ENCODE data around the gene ZNF593. TPM values are rescaled to one million over a fixed set of nuclear protein-coding genes. Genes with fewer than 3 reads are reported as not detected.

Gene ZNF593
- 10 to 100 TPM; 33.3 to 52.3 (median 36.1) TPM for polyA plus RNA-seq (ENCODE audit: low read depth in 6 of 6)

GRCh38 chr1:26169669-26170471 lies at the start of gene ZNF593:
Gene ZNF593, plus strand, starts transcription at chr1:26169908. Its CDS starts 76 bp downstream, at chr1:26169984.
- Mint-ChIP-seq H3K27me3 (peaks cover 0 to 5% (median 0%) of the 10 kb centered on the region in 3 donors), H3K27ac (peak within 1 kb of the TSS; percentile 66 to 97 (median 96)), H3K4me1 (peaks cover 7 to 25% (median 14%) of the 10 kb centered on the region in 3 donors), H3K36me3 (no peaks in the 10 kb centered on the region), H3K4me3 (peak within 1 kb of the TSS; percentile 89 to 95 (median 91)), H3K9me3 (no peaks in the 10 kb centered on the region)
- peak; percentile 87 for DNase-seq
- ATAC-seq (ENCODE audit: low read depth in 2 of 2): peak; percentile 93

- ATAC-seq (ENCODE audit: low read depth in 2 of 2) (no peak), DNase-seq (no peak)
- Mint-ChIP-seq H3K27ac (no peak overlapping the region), H3K27me3 (no peaks in the 10 kb centered on the region), H3K36me3 (no peaks in the 10 kb centered on the region), H3K4me1 (peaks cover 16 to 32% (median 28%) of the 10 kb centered on the region in 3 donors), H3K9me3 (no peaks in the 10 kb centered on the region), H3K4me3 (no peak overlapping the region)
Measured at GRCh38 chr1:26121854-26122773, 47.6 kb upstream of the ZNF593 start.

GRCh38 chr1:26122988-26123973 lies 46.4 kb upstream of the ZNF593 start:
- H3K4me3 Mint-ChIP-seq: no peak overlapping the region
- no peaks in the 10 kb centered on the region for H3K27me3 Mint-ChIP-seq
- DNase-seq (no peak), ATAC-seq (ENCODE audit: low read depth in 2 of 2) (no peak)
- peak overlapping the region in 1 of 6 donors; percentile 63 for H3K27ac Mint-ChIP-seq
- H3K36me3 Mint-ChIP-seq: no peaks in the 10 kb centered on the region
- no peaks in the 10 kb centered on the region for H3K9me3 Mint-ChIP-seq
- H3K4me1 Mint-ChIP-seq: peaks cover 24 to 40% (median 30%) of the 10 kb centered on the region in 3 donors

- DNase-seq (no peak), ATAC-seq (ENCODE audit: low read depth in 2 of 2) (no peak)
- Mint-ChIP-seq H3K9me3 (no peaks in the 10 kb centered on the region), H3K36me3 (no peaks in the 10 kb centered on the region), H3K4me1 (peaks cover 22 to 33% (median 23%) of the 10 kb centered on the region in 3 donors), H3K27ac (no peak overlapping the region), H3K4me3 (no peak overlapping the region), H3K27me3 (no peaks in the 10 kb centered on the region)
Measured at GRCh38 chr1:26124418-26125331, 45.0 kb upstream of the ZNF593 start.

GRCh38 chr1:26125382-26125781 lies 44.3 kb upstream of the ZNF593 start:
- no peak for DNase-seq
- Mint-ChIP-seq H3K27me3 (no peaks in the 10 kb centered on the region), H3K4me1 (peaks cover 15 to 26% (median 18%) of the 10 kb centered on the region in 3 donors), H3K27ac (no peak overlapping the region), H3K9me3 (no peaks in the 10 kb centered on the region), H3K36me3 (no peaks in the 10 kb centered on the region), H3K4me3 (no peak overlapping the region)
- no peak for ATAC-seq (ENCODE audit: low read depth in 2 of 2)

- Mint-ChIP-seq H3K4me1 (peaks cover 14 to 25% (median 18%) of the 10 kb centered on the region in 3 donors), H3K27ac (peak overlapping the region in 3 of 6 donors; percentile 33 to 41 (median 33)), H3K36me3 (no peaks in the 10 kb centered on the region), H3K4me3 (peak overlapping the region in 1 of 8 donors; percentile 15), H3K9me3 (no peaks in the 10 kb centered on the region), H3K27me3 (no peaks in the 10 kb centered on the region)
- DNase-seq (no peak), ATAC-seq (ENCODE audit: low read depth in 2 of 2) (no peak)
Measured at GRCh38 chr1:26125946-26126320, 43.8 kb upstream of the ZNF593 start.

- Mint-ChIP-seq H3K27ac (peak overlapping the region in 4 of 6 donors; percentile 39 to 70 (median 46)), H3K4me3 (peak overlapping the region in 4 of 8 donors; percentile 15 to 44 (median 32)), H3K9me3 (no peaks in the 10 kb centered on the region), H3K36me3 (no peaks in the 10 kb centered on the region), H3K4me1 (peaks cover 14 to 25% (median 18%) of the 10 kb centered on the region in 3 donors), H3K27me3 (peaks cover 0 to 6% (median 2%) of the 10 kb centered on the region in 3 donors)
- peak; percentile 92 to 94 for ATAC-seq (ENCODE audit: low read depth in 2 of 2)
- DNase-seq: peak; percentile 55
Measured at GRCh38 chr1:26126321-26127084, 43.2 kb upstream of the ZNF593 start.

- no peaks in the 10 kb centered on the region for H3K36me3 Mint-ChIP-seq
- no peak for DNase-seq
- peak overlapping the region in 2 of 6 donors; percentile 33 for H3K27ac Mint-ChIP-seq
- H3K4me1 Mint-ChIP-seq: peaks cover 14 to 25% (median 18%) of the 10 kb centered on the region in 3 donors
- H3K9me3 Mint-ChIP-seq: no peaks in the 10 kb centered on the region
- H3K27me3 Mint-ChIP-seq: peaks cover 0 to 9% (median 6%) of the 10 kb centered on the region in 3 donors
- peak overlapping the region in 3 of 8 donors; percentile 7 to 44 (median 44) for H3K4me3 Mint-ChIP-seq
- no peak for ATAC-seq (ENCODE audit: low read depth in 2 of 2)
Measured at GRCh38 chr1:26127235-26128163, 42.2 kb upstream of the ZNF593 start.

GRCh38 chr1:26129778-26130177 lies 39.9 kb upstream of the ZNF593 start:
- Mint-ChIP-seq H3K4me1 (peaks cover 9 to 25% (median 18%) of the 10 kb centered on the region in 3 donors), H3K27ac (no peak overlapping the region), H3K4me3 (no peak overlapping the region), H3K36me3 (no peaks in the 10 kb centered on the region), H3K9me3 (peaks cover 0 to 9% (median 2%) of the 10 kb centered on the region in 7 donors), H3K27me3 (peaks cover 0 to 9% (median 6%) of the 10 kb centered on the region in 3 donors)
- DNase-seq (no peak), ATAC-seq (ENCODE audit: low read depth in 2 of 2) (no peak)

GRCh38 chr1:26130695-26131094 lies 39.0 kb upstream of the ZNF593 start:
- Mint-ChIP-seq H3K27me3 (peaks cover 0 to 9% (median 6%) of the 10 kb centered on the region in 3 donors), H3K36me3 (no peaks in the 10 kb centered on the region), H3K4me1 (peaks cover 9 to 25% (median 18%) of the 10 kb centered on the region in 3 donors), H3K4me3 (no peak overlapping the region), H3K27ac (peak overlapping the region in 1 of 6 donors; percentile 86), H3K9me3 (peaks cover 0 to 15% (median 2%) of the 10 kb centered on the region in 7 donors)
- no peak for DNase-seq
- ATAC-seq (ENCODE audit: low read depth in 2 of 2): no peak

All from naive B cell (primary cell).